Fibroblast of lung (primary cell): ENCODE measurements around the gene PSAP.

Experiments
- CTCF ChIP-seq, 2 donors: IDR thresholded peaks in 1 of 2; conservative IDR thresholded peaks in 1 of 2; 1 replicate in 1 of 2; 2 replicates in 1 of 2; pipeline ENCODE4 v1.5.1; 2011 to 2012; ENCODE audit warnings: low read length in 2 of 2, control low read depth in 1 of 2, inconsistent platforms in 1 of 2, low read depth in 1 of 2, mild to moderate bottlenecking in 1 of 2
- EZH2 ChIP-seq: IDR thresholded peaks from 2 replicates; pipeline ENCODE4 v1.5.1; 2012; ENCODE audit warnings: low read length, control low read depth, mild to moderate bottlenecking; ENCODE audit errors: missing control alignments

GRCh38 chr10:71771204-71771603 is 79.8 kb downstream of the PSAP start:
- TF ChIP-seq CTCF (conservative IDR thresholded peaks at IDR 0.05 in 1 of 2, IDR thresholded peaks at IDR 0.05 in 1 of 2; ENCODE audit: low read depth in 1 of 2, low read length in 2 of 2) (no peak), EZH2 (no peak)
